ENCODE data around the gene PRSS1. TPM values are rescaled to one million over a fixed set of nuclear protein-coding genes. Genes with fewer than 3 reads are reported as not detected.

The PRSS1 gene
- total and polyA plus RNA-seq, 2 experiments from 2014 or later = not detected

DNA sequence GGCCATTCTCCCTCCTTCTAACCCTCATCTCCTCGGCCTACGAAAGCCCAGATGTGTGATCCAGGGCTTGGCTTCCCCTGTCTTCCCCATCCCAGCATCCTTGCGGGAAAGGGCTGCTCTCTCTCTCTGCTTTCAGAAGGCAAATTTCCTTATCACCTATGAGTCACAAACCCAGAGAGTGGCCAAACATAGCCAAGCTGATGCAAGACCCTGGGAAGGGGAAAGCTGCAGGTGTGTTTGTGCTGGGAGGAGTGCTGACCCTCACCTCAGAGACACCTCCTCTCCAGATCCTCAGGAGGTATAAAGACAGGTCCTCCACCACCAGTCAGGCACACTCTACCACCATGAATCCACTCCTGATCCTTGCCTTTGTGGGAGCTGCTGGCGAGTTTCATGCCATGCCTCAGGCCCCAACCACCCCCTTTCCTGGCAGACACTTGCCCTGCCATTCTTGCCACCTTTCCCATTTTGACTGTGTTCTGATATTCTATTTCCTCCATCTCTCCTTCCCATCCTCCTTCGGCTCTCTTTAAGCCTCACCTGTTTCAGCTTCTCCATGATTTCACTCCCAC, 10.9 kb downstream of the PRSS1 start:
- no peak overlapping the region for H3K27ac Mint-ChIP-seq

More for the DNA sequence above, 10.9 kb downstream of the PRSS1 start:
- Histone ChIP-seq H3F3A (replicated peaks; ENCODE audit: low read depth) (no peaks in the 10 kb centered on the region), H3K27ac (ENCODE audit: low read depth) (no peak overlapping the region), H3K4me2 (no peak overlapping the region), H3K36me3 (ENCODE audit: insufficient read depth) (no peaks in the 10 kb centered on the region), H2AFZ (no peak overlapping the region), H3K4me3 (no peak overlapping the region), H3K4me1 (ENCODE audit: insufficient read depth) (no peaks in the 10 kb centered on the region), H3K27me3 (ENCODE audit: insufficient read depth) (no peaks in the 10 kb centered on the region), H4K20me1 (replicated peaks; ENCODE audit: insufficient read depth) (no peaks in the 10 kb centered on the region), H3K79me2 (replicated peaks; ENCODE audit: insufficient read depth) (no peaks in the 10 kb centered on the region), H3K9me2 (ENCODE audit: insufficient read depth) (no peaks in the 10 kb centered on the region)
- no peaks in the 10 kb centered on the region for H3K36me3 Mint-ChIP-seq (ENCODE audit: low read depth)
- peaks cover 2% of the 10 kb centered on the region for H3K4me1 Mint-ChIP-seq
- no peak for ATAC-seq
- no peaks in the 10 kb centered on the region for H3K9me3 Mint-ChIP-seq
- peaks cover 7% of the 10 kb centered on the region for H3K27me3 Mint-ChIP-seq (ENCODE audit: insufficient read depth, low read depth, poor library complexity)
- TF ChIP-seq STAT1 (IDR thresholded peaks at IDR 0.05; ENCODE audit: unreplicated experiment) = no peak
- TF ChIP-seq POLR2AphosphoS5 (IDR thresholded peaks at IDR 0.05; ENCODE audit: low read depth) = no peak
- TF ChIP-seq CTCF (conservative IDR thresholded peaks at IDR 0.05; ENCODE audit: low read depth in 2 of 2) = no peak
- TF ChIP-seq EZH2phosphoT487 (IDR thresholded peaks at IDR 0.05; ENCODE audit: unreplicated experiment) = no peak
- TF ChIP-seq, protein P1, sequence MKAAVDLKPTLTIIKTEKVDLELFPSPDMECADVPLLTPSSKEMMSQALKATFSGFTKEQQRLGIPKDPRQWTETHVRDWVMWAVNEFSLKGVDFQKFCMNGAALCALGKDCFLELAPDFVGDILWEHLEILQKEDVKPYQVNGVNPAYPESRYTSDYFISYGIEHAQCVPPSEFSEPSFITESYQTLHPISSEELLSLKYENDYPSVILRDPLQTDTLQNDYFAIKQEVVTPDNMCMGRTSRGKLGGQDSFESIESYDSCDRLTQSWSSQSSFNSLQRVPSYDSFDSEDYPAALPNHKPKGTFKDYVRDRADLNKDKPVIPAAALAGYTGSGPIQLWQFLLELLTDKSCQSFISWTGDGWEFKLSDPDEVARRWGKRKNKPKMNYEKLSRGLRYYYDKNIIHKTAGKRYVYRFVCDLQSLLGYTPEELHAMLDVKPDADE (IDR thresholded peaks at IDR 0.05) = no peak
- no peak for TF ChIP-seq JUNB (IDR thresholded peaks at IDR 0.05; ENCODE audit: unreplicated experiment)
- TF ChIP-seq, protein P2, sequence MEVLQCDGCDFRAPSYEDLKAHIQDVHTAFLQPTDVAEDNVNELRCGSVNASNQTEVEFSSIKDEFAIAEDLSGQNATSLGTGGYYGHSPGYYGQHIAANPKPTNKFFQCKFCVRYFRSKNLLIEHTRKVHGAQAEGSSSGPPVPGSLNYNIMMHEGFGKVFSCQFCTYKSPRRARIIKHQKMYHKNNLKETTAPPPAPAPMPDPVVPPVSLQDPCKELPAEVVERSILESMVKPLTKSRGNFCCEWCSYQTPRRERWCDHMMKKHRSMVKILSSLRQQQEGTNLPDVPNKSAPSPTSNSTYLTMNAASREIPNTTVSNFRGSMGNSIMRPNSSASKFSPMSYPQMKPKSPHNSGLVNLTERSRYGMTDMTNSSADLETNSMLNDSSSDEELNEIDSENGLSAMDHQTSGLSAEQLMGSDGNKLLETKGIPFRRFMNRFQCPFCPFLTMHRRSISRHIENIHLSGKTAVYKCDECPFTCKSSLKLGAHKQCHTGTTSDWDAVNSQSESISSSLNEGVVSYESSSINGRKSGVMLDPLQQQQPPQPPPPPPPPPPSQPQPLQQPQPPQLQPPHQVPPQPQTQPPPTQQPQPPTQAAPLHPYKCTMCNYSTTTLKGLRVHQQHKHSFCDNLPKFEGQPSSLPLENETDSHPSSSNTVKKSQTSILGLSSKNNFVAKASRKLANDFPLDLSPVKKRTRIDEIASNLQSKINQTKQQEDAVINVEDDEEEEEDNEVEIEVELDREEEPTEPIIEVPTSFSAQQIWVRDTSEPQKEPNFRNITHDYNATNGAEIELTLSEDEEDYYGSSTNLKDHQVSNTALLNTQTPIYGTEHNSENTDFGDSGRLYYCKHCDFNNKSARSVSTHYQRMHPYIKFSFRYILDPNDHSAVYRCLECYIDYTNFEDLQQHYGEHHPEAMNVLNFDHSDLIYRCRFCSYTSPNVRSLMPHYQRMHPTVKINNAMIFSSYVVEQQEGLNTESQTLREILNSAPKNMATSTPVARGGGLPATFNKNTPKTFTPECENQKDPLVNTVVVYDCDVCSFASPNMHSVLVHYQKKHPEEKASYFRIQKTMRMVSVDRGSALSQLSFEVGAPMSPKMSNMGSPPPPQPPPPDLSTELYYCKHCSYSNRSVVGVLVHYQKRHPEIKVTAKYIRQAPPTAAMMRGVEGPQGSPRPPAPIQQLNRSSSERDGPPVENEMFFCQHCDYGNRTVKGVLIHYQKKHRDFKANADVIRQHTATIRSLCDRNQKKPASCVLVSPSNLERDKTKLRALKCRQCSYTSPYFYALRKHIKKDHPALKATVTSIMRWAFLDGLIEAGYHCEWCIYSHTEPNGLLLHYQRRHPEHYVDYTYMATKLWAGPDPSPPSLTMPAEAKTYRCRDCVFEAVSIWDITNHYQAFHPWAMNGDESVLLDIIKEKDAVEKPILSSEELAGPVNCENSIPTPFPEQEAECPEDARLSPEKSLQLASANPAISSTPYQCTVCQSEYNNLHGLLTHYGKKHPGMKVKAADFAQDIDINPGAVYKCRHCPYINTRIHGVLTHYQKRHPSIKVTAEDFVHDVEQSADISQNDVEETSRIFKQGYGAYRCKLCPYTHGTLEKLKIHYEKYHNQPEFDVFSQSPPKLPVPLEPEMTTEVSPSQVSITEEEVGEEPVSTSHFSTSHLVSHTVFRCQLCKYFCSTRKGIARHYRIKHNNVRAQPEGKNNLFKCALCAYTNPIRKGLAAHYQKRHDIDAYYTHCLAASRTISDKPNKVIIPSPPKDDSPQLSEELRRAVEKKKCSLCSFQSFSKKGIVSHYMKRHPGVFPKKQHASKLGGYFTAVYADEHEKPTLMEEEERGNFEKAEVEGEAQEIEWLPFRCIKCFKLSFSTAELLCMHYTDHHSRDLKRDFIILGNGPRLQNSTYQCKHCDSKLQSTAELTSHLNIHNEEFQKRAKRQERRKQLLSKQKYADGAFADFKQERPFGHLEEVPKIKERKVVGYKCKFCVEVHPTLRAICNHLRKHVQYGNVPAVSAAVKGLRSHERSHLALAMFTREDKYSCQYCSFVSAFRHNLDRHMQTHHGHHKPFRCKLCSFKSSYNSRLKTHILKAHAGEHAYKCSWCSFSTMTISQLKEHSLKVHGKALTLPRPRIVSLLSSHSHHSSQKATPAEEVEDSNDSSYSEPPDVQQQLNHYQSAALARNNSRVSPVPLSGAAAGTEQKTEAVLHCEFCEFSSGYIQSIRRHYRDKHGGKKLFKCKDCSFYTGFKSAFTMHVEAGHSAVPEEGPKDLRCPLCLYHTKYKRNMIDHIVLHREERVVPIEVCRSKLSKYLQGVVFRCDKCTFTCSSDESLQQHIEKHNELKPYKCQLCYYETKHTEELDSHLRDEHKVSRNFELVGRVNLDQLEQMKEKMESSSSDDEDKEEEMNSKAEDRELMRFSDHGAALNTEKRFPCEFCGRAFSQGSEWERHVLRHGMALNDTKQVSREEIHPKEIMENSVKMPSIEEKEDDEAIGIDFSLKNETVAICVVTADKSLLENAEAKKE (CRISPR knock-in tag; IDR thresholded peaks at IDR 0.05) = no peak
- TF ChIP-seq, protein P3, sequence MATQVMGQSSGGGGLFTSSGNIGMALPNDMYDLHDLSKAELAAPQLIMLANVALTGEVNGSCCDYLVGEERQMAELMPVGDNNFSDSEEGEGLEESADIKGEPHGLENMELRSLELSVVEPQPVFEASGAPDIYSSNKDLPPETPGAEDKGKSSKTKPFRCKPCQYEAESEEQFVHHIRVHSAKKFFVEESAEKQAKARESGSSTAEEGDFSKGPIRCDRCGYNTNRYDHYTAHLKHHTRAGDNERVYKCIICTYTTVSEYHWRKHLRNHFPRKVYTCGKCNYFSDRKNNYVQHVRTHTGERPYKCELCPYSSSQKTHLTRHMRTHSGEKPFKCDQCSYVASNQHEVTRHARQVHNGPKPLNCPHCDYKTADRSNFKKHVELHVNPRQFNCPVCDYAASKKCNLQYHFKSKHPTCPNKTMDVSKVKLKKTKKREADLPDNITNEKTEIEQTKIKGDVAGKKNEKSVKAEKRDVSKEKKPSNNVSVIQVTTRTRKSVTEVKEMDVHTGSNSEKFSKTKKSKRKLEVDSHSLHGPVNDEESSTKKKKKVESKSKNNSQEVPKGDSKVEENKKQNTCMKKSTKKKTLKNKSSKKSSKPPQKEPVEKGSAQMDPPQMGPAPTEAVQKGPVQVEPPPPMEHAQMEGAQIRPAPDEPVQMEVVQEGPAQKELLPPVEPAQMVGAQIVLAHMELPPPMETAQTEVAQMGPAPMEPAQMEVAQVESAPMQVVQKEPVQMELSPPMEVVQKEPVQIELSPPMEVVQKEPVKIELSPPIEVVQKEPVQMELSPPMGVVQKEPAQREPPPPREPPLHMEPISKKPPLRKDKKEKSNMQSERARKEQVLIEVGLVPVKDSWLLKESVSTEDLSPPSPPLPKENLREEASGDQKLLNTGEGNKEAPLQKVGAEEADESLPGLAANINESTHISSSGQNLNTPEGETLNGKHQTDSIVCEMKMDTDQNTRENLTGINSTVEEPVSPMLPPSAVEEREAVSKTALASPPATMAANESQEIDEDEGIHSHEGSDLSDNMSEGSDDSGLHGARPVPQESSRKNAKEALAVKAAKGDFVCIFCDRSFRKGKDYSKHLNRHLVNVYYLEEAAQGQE (IDR thresholded peaks at IDR 0.05; ENCODE audit: unreplicated experiment) = no peak
- no peak overlapping the region for H3K4me3 Mint-ChIP-seq
- DNase-seq (ENCODE audit: low spot score) = no peak

Measured in GM23338 (cell line).